Mesenchymal stem cell (in vitro differentiated cells and primary cell): ENCODE measurements around the gene CEP170B.

Experiments used
- DNase-seq: peaks from one replicate; pipeline ENCODE4 v3.0.0-alpha.2; 2013
- H2AFZ ChIP-seq: one replicate; pipeline ENCODE4 v1.6.1; 2013; ENCODE audit warnings: low read depth, mild to moderate bottlenecking, control low read depth, inconsistent platforms, low read length, moderate library complexity
- H2AK5ac ChIP-seq: 2 replicates; pipeline ENCODE4 v1.6.1; 2013; ENCODE audit warnings: low read length, moderate library complexity, mild to moderate bottlenecking, inconsistent platforms; ENCODE audit not compliant: severe bottlenecking
- H2BK120ac ChIP-seq: one replicate; pipeline ENCODE4 v1.6.1; 2013; ENCODE audit warnings: low read depth, mild to moderate bottlenecking, inconsistent platforms, low read length, moderate library complexity
- H2BK12ac ChIP-seq, 2 experiments: one replicate each; pipeline ENCODE4 v1.6.1; 2013; ENCODE audit warnings: inconsistent platforms in 2 of 2, low read length in 2 of 2, mild to moderate bottlenecking in 2 of 2, moderate library complexity in 2 of 2, control low read depth in 1 of 2
- H2BK15ac ChIP-seq: one replicate; pipeline ENCODE4 v1.6.1; 2013; ENCODE audit warnings: mild to moderate bottlenecking, low read depth, inconsistent platforms; ENCODE audit not compliant: poor library complexity, severe bottlenecking
- H2BK5ac ChIP-seq: 2 replicates; pipeline ENCODE4 v1.6.1; 2013; ENCODE audit warnings: low read depth, mild to moderate bottlenecking, low read length, control low read depth, inconsistent platforms; ENCODE audit not compliant: poor library complexity, severe bottlenecking
- H3K14ac ChIP-seq, 2 experiments: one replicate each; pipeline ENCODE4 v1.6.1; 2013; ENCODE audit warnings: inconsistent platforms in 2 of 2, low read length in 2 of 2, control low read depth in 1 of 2, mild to moderate bottlenecking in 1 of 2, moderate library complexity in 1 of 2
- H3K18ac ChIP-seq, 2 experiments: one replicate each; pipeline ENCODE4 v1.6.1; 2013; ENCODE audit warnings: inconsistent platforms in 2 of 2, low read length in 2 of 2, control low read depth in 1 of 2, low read depth in 1 of 2, mild to moderate bottlenecking in 1 of 2
- H3K23ac ChIP-seq, 2 experiments: one replicate each; pipeline ENCODE4 v1.6.1; 2013; ENCODE audit warnings: inconsistent platforms in 2 of 2, low read length in 2 of 2, mild to moderate bottlenecking in 2 of 2, moderate library complexity in 2 of 2, control low read depth in 1 of 2
- H3K27ac ChIP-seq: 2 replicates; pipeline ENCODE4 v1.5.1; 2013; ENCODE audit warnings: mild to moderate bottlenecking, moderate library complexity, low read length, control low read depth, inconsistent platforms; ENCODE audit not compliant: poor library complexity, severe bottlenecking
- H3K27me3 ChIP-seq, 2 experiments: 2 replicates each; pipeline versions ENCODE4 v1.6.1 to v1.7.0; 2013; ENCODE audit warnings: low read length in 2 of 2, mild to moderate bottlenecking in 2 of 2, moderate library complexity in 2 of 2, control low read depth in 1 of 2, inconsistent platforms in 1 of 2; ENCODE audit not compliant: control insufficient read depth in 1 of 2, insufficient read depth in 1 of 2
- H3K36me3 ChIP-seq, 2 experiments: 2 replicates each; pipeline versions ENCODE4 v1.6.1 to v1.7.0; 2013; ENCODE audit warnings: low read length in 2 of 2, control low read depth in 1 of 2, inconsistent platforms in 1 of 2, low read depth in 1 of 2, mild to moderate bottlenecking in 1 of 2; ENCODE audit not compliant: insufficient read depth in 2 of 2, control insufficient read depth in 1 of 2
- H3K4ac ChIP-seq, 2 experiments: one replicate each; pipeline ENCODE4 v1.6.1; 2013; ENCODE audit warnings: inconsistent platforms in 2 of 2, low read length in 2 of 2, mild to moderate bottlenecking in 2 of 2, moderate library complexity in 2 of 2, control low read depth in 1 of 2, low read depth in 1 of 2
- H3K4me1 ChIP-seq: 2 replicates; pipeline ENCODE4 v1.6.1; 2013; ENCODE audit warnings: low read depth, low read length, control low read depth; ENCODE audit not compliant: control insufficient read depth, insufficient read depth
- H3K4me2 ChIP-seq: 2 replicates; pipeline ENCODE4 v1.6.1; 2013; ENCODE audit warnings: low read length, mild to moderate bottlenecking, inconsistent platforms; ENCODE audit not compliant: poor library complexity, severe bottlenecking
- H3K4me3 ChIP-seq, 2 experiments: 2 replicates each; pipeline versions ENCODE4 v1.5.1 to v1.7.0; 2013; ENCODE audit warnings: low read length in 2 of 2, mild to moderate bottlenecking in 2 of 2, control low read depth in 1 of 2, low read depth in 1 of 2; ENCODE audit not compliant: insufficient read depth in 1 of 2
- H3K79me1 ChIP-seq: replicated peaks from 2 replicates; pipeline ENCODE4 v1.6.1; 2013; ENCODE audit warnings: mild to moderate bottlenecking, control low read depth, low read length, inconsistent platforms; ENCODE audit not compliant: poor library complexity, severe bottlenecking
- H3K9ac ChIP-seq: 2 replicates; pipeline ENCODE4 v1.7.0; 2013; ENCODE audit warnings: mild to moderate bottlenecking, low read length, moderate library complexity
- H3K9me3 ChIP-seq: 2 replicates; pipeline ENCODE4 v1.7.0; 2013; ENCODE audit warnings: mild to moderate bottlenecking, low read length; ENCODE audit not compliant: control insufficient read depth
- H4K8ac ChIP-seq: one replicate; pipeline ENCODE4 v1.6.1; 2013; ENCODE audit warnings: inconsistent platforms, mild to moderate bottlenecking, low read length, moderate library complexity
- H4K91ac ChIP-seq: one replicate; pipeline ENCODE4 v1.6.1; 2013; ENCODE audit warnings: mild to moderate bottlenecking, low read length, inconsistent platforms
- WGBS: methylation state at CpG from one replicate; pipeline ENCODE4 v1.1.7; 2013; ENCODE audit warnings: mixed read lengths; 5-methylcytosine and 5-hydroxymethylcytosine counted together

Gene CEP170B

GRCh38 chr14:104822821-104823615 is 42.0 kb upstream of the CEP170B start:
- H3K9me3 ChIP-seq = peaks cover 8% of the 10 kb centered on the region
- H3K4me2 ChIP-seq = no peak overlapping the region
- no peak overlapping the region for H2BK12ac ChIP-seq
- no peak overlapping the region for H3K18ac ChIP-seq
- no peak overlapping the region for H2BK15ac ChIP-seq
- H3K14ac ChIP-seq = no peak overlapping the region
- H4K8ac ChIP-seq = no peak overlapping the region
- H2AFZ ChIP-seq = no peak overlapping the region
- H3K4me1 ChIP-seq = peaks cover 27% of the 10 kb centered on the region
- no peak overlapping the region for H2BK5ac ChIP-seq
- H3K27me3 ChIP-seq = peaks cover 0 to 4% of the 10 kb centered on the region in 2 experiments
- H3K23ac ChIP-seq = no peak overlapping the region
- no peak overlapping the region for H2AK5ac ChIP-seq
- peaks cover 6% of the 10 kb centered on the region in 2 experiments for H3K36me3 ChIP-seq
- H3K4ac ChIP-seq = no peak overlapping the region
- no peak overlapping the region for H2BK120ac ChIP-seq
- H3K79me1 ChIP-seq = peaks cover 2% of the 10 kb centered on the region
- H4K91ac ChIP-seq = peak overlapping the region; percentile 10
- WGBS = 90% methylated on average over 22 of the region's 22 CpGs
- H3K27ac ChIP-seq = no peak overlapping the region
- H3K4me3 ChIP-seq = no peak overlapping the region
- no peak for DNase-seq
- no peak overlapping the region for H3K9ac ChIP-seq

GRCh38 chr14:104824353-104824997 is 40.6 kb upstream of the CEP170B start:
- H2BK5ac ChIP-seq = no peak overlapping the region
- H3K4me1 ChIP-seq = peaks cover 27% of the 10 kb centered on the region
- no peak overlapping the region for H2AFZ ChIP-seq
- H3K9ac ChIP-seq = no peak overlapping the region
- H3K4me3 ChIP-seq = no peak overlapping the region
- no peak overlapping the region for H3K4me2 ChIP-seq
- H3K18ac ChIP-seq = no peak overlapping the region
- peaks cover 0 to 4% of the 10 kb centered on the region in 2 experiments for H3K27me3 ChIP-seq
- no peak overlapping the region for H2BK12ac ChIP-seq
- H2AK5ac ChIP-seq = no peak overlapping the region
- H3K9me3 ChIP-seq = peaks cover 4% of the 10 kb centered on the region
- H4K91ac ChIP-seq = no peak overlapping the region
- no peak overlapping the region for H4K8ac ChIP-seq
- no peak overlapping the region for H3K27ac ChIP-seq
- DNase-seq = no peak
- H3K36me3 ChIP-seq = no peaks in the 10 kb centered on the region
- no peak overlapping the region for H3K23ac ChIP-seq
- H2BK120ac ChIP-seq = no peak overlapping the region
- no peak overlapping the region for H3K14ac ChIP-seq
- no peak overlapping the region for H3K4ac ChIP-seq
- WGBS = 96% methylated on average over 2 of the region's 2 CpGs
- H2BK15ac ChIP-seq = no peak overlapping the region
- peaks cover 2% of the 10 kb centered on the region for H3K79me1 ChIP-seq

- peak overlapping the region; percentile 80 for H2AFZ ChIP-seq
- no peak overlapping the region for H3K27ac ChIP-seq
- H2AK5ac ChIP-seq = no peak overlapping the region
- H2BK15ac ChIP-seq = peak overlapping the region; percentile 65
- peak overlapping the region; percentile 81 for H4K91ac ChIP-seq
- peak overlapping the region; percentile 63 to 86 for H3K4me3 ChIP-seq
- H3K36me3 ChIP-seq = no peaks in the 10 kb centered on the region
- peak overlapping the region; percentile 61 for H4K8ac ChIP-seq
- peak overlapping the region; percentile 78 for H3K9ac ChIP-seq
- no peak overlapping the region for H2BK120ac ChIP-seq
- H2BK5ac ChIP-seq = no peak overlapping the region
- peak overlapping the region in 1 of 2 experiments; percentile 15 for H2BK12ac ChIP-seq
- peak overlapping the region; percentile 97 for H3K4me2 ChIP-seq
- peaks cover 2% of the 10 kb centered on the region for H3K79me1 ChIP-seq
- peaks cover 4% of the 10 kb centered on the region for H3K9me3 ChIP-seq
- no peak overlapping the region for H3K4ac ChIP-seq
- H3K23ac ChIP-seq = no peak overlapping the region
- 2% methylated on average over 25 of the region's 54 CpGs for whole genome bisulfite sequencing
- DNase-seq = peak; percentile 80
- H3K4me1 ChIP-seq = peaks cover 21% of the 10 kb centered on the region
- peaks cover 0 to 4% of the 10 kb centered on the region in 2 experiments for H3K27me3 ChIP-seq
- no peak overlapping the region for H3K14ac ChIP-seq
- H3K18ac ChIP-seq = peak overlapping the region in 1 of 2 experiments; percentile 83
Observed at GRCh38 chr14:104826189-104826860, 38.7 kb upstream of the CEP170B start.

- H2BK120ac ChIP-seq = no peak overlapping the region
- no peak overlapping the region for H3K23ac ChIP-seq
- H3K4me1 ChIP-seq = peaks cover 20% of the 10 kb centered on the region
- DNase-seq = no peak
- no peak overlapping the region for H2BK12ac ChIP-seq
- WGBS = 3% methylated on average over 27 of the region's 27 CpGs
- peak overlapping the region; percentile 89 for H4K8ac ChIP-seq
- peak overlapping the region; percentile 50 to 58 for H3K4me3 ChIP-seq
- no peak overlapping the region for H2BK5ac ChIP-seq
- no peaks in the 10 kb centered on the region for H3K36me3 ChIP-seq
- peak overlapping the region; percentile 61 for H2BK15ac ChIP-seq
- peaks cover 0 to 4% of the 10 kb centered on the region in 2 experiments for H3K27me3 ChIP-seq
- no peak overlapping the region for H3K9ac ChIP-seq
- no peak overlapping the region for H3K14ac ChIP-seq
- H2AFZ ChIP-seq = peak overlapping the region; percentile 80
- no peak overlapping the region for H2AK5ac ChIP-seq
- peaks cover 2% of the 10 kb centered on the region for H3K79me1 ChIP-seq
- H3K4me2 ChIP-seq = peak overlapping the region; percentile 86
- peak overlapping the region; percentile 67 to 90 for H3K18ac ChIP-seq
- no peak overlapping the region for H3K4ac ChIP-seq
- H4K91ac ChIP-seq = peak overlapping the region; percentile 74
- peaks cover 4% of the 10 kb centered on the region for H3K9me3 ChIP-seq
- H3K27ac ChIP-seq = no peak overlapping the region
Observed at GRCh38 chr14:104826861-104827176, 38.2 kb upstream of the CEP170B start.
